Tibial nerve (tissue), 4 donors: ENCODE results near the gene ADCY10. TPM values are rescaled to one million over a fixed set of nuclear protein-coding genes. Genes with fewer than 3 reads are reported as not detected.
"Not testable (repeated sequence)": the region's sequence is repeated elsewhere in the genome, so short reads cannot be mapped to it uniquely, and the experiment has no call there.

ENCODE experiments used
- DNase-seq, 2 donors: peaks; one replicate each; pipeline ENCODE4 v3.0.0-alpha.2; 2019; ENCODE audit warnings: low spot score in 2 of 2
- H3K27ac ChIP-seq, 4 donors: fragments of 200-600 bp; sonication (generic) in 3 of 4; one replicate each; pipeline ENCODE4 v1.5.1; 2017 to 2019; ENCODE audit warnings: mild to moderate bottlenecking in 1 of 4
- H3K27me3 ChIP-seq, 2 donors: fragments of 200-600 bp; sonication (generic) in 1 of 2; one replicate each; pipeline versions ENCODE4 v1.5.1 to v1.6.0; 2017 to 2019
- H3K36me3 ChIP-seq, 3 donors: fragments of 200-600 bp; sonication (generic); one replicate each; pipeline ENCODE4 v1.5.1; 2018 to 2019
- H3K4me1 ChIP-seq, 4 donors: fragments of 200-600 bp; sonication (generic) in 3 of 4; one replicate each; pipeline ENCODE4 v1.5.1; 2017 to 2019
- H3K4me3 ChIP-seq, 4 donors: fragments of 200-600 bp; sonication (generic) in 3 of 4; one replicate each; pipeline ENCODE4 v1.5.1; 2017 to 2019; ENCODE audit warnings: mild to moderate bottlenecking in 1 of 4, moderate library complexity in 1 of 4
- H3K9me3 ChIP-seq, 4 donors: fragments of 200-600 bp; sonication (generic) in 3 of 4; one replicate each; pipeline ENCODE4 v1.5.1; 2017 to 2019
- CTCF ChIP-seq, 5 experiments: fragments of 200-600 bp in 3 of 5; fragments of 450-650 bp in 2 of 5; sonication (generic) in 3 of 5; IDR thresholded peaks; one replicate each; pipeline ENCODE4 v1.5.1; 2016 to 2019; ENCODE audit warnings: antibody characterized with exemption in 5 of 5, mild to moderate bottlenecking in 3 of 5, moderate library complexity in 2 of 5
- EP300 ChIP-seq, 2 donors: sonication (generic); formaldehyde crosslinking; IDR thresholded peaks; one replicate each; pipeline ENCODE4 v1.6.1; 2017; ENCODE audit warnings: antibody characterized with exemption in 2 of 2, mild to moderate bottlenecking in 1 of 2
- POLR2A ChIP-seq, 2 donors: fragments of 450-650 bp; IDR thresholded peaks; one replicate each; pipeline ENCODE4 v1.6.1; 2017; ENCODE audit warnings: antibody characterized with exemption in 2 of 2, mild to moderate bottlenecking in 2 of 2, moderate library complexity in 2 of 2
- WGBS, 2 donors: methylation state at CpG; one replicate each; pipeline ENCODE4 v1.1.5; 2018; 5-methylcytosine and 5-hydroxymethylcytosine counted together
- total RNA-seq, 4 donors: library from RNA; depleted of rRNA; stranded (reverse); fragments of >200 nt; gene quantifications; one replicate each; pipeline ENCODE4 v1.1.0, GENCODE V29; 2016

ADCY10 gene
- total RNA-seq, 4 donors from 2014 or later, result not detected

DNA sequence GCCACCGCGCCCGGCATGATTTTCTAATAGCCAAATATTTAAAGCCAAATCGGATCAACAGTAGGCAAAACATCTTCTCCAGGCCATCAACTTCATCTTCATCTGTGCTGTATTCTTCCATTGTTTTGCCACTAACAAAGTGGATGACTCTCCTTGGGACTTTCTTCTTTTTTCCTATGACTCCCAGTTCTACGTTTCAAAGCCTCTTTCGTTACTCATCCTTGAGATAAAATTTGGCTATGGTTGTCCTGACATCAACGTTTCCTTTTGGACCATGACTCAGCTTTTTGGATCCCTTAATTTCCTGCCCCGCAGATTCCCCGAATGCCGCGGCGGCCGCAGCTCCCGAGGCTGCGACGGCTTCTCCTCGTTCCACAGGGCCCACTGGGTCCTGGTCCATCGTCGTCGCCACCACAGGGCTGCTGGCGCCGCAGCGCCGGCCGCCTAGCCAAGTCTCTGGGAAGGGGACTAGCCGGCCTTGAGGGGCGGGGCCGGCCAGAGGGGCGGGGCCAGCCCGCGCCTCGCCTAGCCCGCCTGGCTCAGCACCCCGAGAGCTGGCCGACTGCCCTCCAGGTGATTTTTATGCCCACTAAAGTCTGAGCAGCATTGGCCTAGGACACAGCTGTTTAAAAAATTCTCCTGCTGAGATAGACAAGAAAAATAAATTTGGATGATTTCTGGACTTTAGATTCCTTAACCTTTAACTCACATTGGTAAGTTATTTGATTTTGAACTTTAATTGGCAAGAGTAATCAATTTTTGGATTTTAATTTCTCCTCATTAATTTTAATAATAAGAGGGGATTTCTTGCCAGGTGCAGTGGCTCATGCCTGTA, 93.9 kb downstream of the ADCY10 start:
- Histone ChIP-seq H3K4me3 (peak overlapping the region; percentile 19 to 53 (median 30)), H3K36me3 (no peaks in the 10 kb centered on the region), H3K27me3 (no peaks in the 10 kb centered on the region), H3K9me3 (peaks cover 0 to 8% (median 2%) of the 10 kb centered on the region in 4 donors), H3K4me1 (peaks cover 0 to 13% (median 2%) of the 10 kb centered on the region in 4 donors), H3K27ac (peak overlapping the region in 3 of 4 donors; percentile 25 to 81 (median 65))
- WGBS, 2 donors, result 11 to 13% methylated on average over 31 to 35 of the region's 35 CpGs
- peak; percentile 28 to 31 for DNase-seq
- no peak for TF ChIP-seq POLR2A (IDR thresholded peaks at IDR 0.05)
- TF ChIP-seq CTCF (IDR thresholded peaks at IDR 0.05), result no peak
- peak in 1 of 2 donors; percentile 70 for TF ChIP-seq EP300 (IDR thresholded peaks at IDR 0.05)

DNA sequence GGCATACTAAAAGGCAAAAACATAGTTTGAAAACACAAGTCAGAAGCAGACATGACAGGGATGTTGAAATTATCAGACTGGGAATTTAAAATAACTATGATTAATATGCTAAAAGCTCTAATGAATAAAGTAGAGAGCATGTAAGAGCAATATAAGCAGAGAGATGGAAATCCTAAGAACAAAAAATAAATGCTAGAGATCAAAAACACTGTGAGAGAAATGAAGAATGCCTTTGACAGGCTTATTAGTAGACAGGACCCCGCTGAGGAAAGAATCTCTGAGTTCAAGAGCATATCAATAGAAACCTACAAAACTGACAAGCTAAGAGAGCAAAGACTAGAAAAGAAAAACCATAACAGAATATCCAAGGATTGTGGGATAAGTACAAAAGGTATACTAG, 98.3 kb downstream of the ADCY10 start:
- Histone ChIP-seq H3K27me3 (no peaks in the 10 kb centered on the region), H3K27ac (no peak overlapping the region), H3K4me3 (no peak overlapping the region), H3K9me3 (peaks cover 0 to 14% (median 3%) of the 10 kb centered on the region in 4 donors), H3K36me3 (no peaks in the 10 kb centered on the region), H3K4me1 (peaks cover 0 to 12% (median 2%) of the 10 kb centered on the region in 4 donors)
- WGBS, 2 donors, result 79 to 97% methylated on average over 1 of the region's 1 CpG
- TF ChIP-seq EP300 (IDR thresholded peaks at IDR 0.05) (no peak), CTCF (IDR thresholded peaks at IDR 0.05) (no peak), POLR2A (IDR thresholded peaks at IDR 0.05) (no peak)
- DNase-seq, result no peak

GRCh38 chr1:167812972-167813371, 101.0 kb downstream of the ADCY10 start:
- Histone ChIP-seq H3K9me3 (peaks cover 0 to 14% (median 3%) of the 10 kb centered on the region in 4 donors), H3K4me1 (no peaks in the 10 kb centered on the region), H3K36me3 (no peaks in the 10 kb centered on the region), H3K27ac (no peak overlapping the region), H3K4me3 (no peak overlapping the region), H3K27me3 (no peaks in the 10 kb centered on the region)
- no peak for DNase-seq
- TF ChIP-seq EP300 (IDR thresholded peaks at IDR 0.05) (no peak), CTCF (IDR thresholded peaks at IDR 0.05) (no peak), POLR2A (IDR thresholded peaks at IDR 0.05) (no peak)

- Histone ChIP-seq H3K4me1 (no peaks in the 10 kb centered on the region), H3K27me3 (no peaks in the 10 kb centered on the region), H3K36me3 (no peaks in the 10 kb centered on the region), H3K4me3 (no peak overlapping the region), H3K27ac (no peak overlapping the region), H3K9me3 (peaks cover 0 to under 1% (median 0%) of the 10 kb centered on the region in 4 donors)
- DNase-seq, result no peak
- TF ChIP-seq CTCF (IDR thresholded peaks at IDR 0.05) (no peak), EP300 (IDR thresholded peaks at IDR 0.05) (no peak), POLR2A (IDR thresholded peaks at IDR 0.05) (no peak)
- 54 to 58% methylated on average over 3 of the region's 3 CpGs for WGBS, 2 donors
Measured at GRCh38 chr1:167808690-167809089, 105.2 kb downstream of the ADCY10 start.

- H3K9me3 ChIP-seq, result no peaks in the 10 kb centered on the region
Measured at GRCh38 chr1:167808104-167808503, 105.8 kb downstream of the ADCY10 start.

DNA sequence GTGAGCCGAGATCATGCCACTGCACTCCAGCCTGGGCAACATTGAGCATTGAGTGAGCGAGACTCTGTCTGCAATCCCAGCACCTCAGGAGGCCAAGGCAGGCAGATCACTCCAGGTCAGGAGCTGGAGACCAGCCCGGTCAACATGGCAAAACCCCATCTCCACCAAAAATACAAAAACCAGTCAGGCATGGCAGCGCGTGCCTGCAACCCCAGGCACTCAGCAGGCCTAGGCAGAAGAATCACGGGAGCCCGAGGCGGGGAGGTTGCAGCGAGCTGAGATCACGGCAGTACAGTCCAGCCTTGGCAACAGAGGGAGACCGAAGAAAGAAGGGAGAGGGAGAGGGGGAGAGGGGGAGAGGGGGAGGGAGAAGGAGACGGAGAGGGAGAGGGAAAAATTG, 107.3 kb downstream of the ADCY10 start:
- 96 to 99% methylated on average over 11 to 12 of the region's 12 CpGs for WGBS, 2 donors
- H3K27me3 ChIP-seq, H3K4me3 ChIP-seq: not testable (repeated sequence)

More at GRCh38 chr1:167808104-167808503, 105.8 kb downstream of the ADCY10 start:
- Histone ChIP-seq H3K27me3 (no peaks in the 10 kb centered on the region), H3K4me3 (no peak overlapping the region), H3K36me3 (no peaks in the 10 kb centered on the region), H3K4me1 (peaks cover 0 to 5% (median 0%) of the 10 kb centered on the region in 4 donors), H3K27ac (no peak overlapping the region)
- no peak for DNase-seq
- 57 to 64% methylated on average over 3 of the region's 3 CpGs for WGBS, 2 donors
- TF ChIP-seq CTCF (IDR thresholded peaks at IDR 0.05) (no peak), EP300 (IDR thresholded peaks at IDR 0.05) (no peak), POLR2A (IDR thresholded peaks at IDR 0.05) (no peak)

DNA sequence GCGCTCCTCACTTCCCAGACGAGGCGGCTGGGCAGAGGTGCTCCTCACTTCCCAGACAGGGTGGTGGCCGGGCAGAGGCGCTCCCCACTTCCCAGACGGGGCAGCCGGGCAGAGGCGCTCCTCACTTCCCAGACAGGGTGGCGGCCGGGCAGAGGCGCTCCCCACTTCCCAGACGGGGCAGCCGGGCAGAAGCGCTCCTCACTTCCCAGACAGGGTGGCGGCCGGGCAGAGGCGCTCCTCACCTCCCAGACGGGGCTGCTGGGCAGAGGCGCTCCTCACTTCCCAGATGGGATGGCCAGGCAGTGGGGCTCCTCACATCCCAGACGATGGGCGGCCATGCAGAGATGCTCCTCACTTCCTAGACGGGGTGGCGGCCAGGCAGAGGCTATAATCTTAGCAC, 107.7 kb downstream of the ADCY10 start:
- H3K27me3 ChIP-seq, H3K27ac ChIP-seq, DNase-seq, H3K9me3 ChIP-seq, H3K4me3 ChIP-seq, H3K4me1 ChIP-seq, H3K36me3 ChIP-seq: not testable (repeated sequence)
- WGBS, 2 donors, result 94 to 99% methylated on average over 14 to 15 of the region's 23 CpGs

More for the DNA sequence above, 107.3 kb downstream of the ADCY10 start:
- H3K4me1 ChIP-seq, H3K9me3 ChIP-seq, DNase-seq, H3K36me3 ChIP-seq, H3K27ac ChIP-seq: not testable (repeated sequence)
